Duodenal mucosa (tissue), 2 donors: ENCODE data around the gene CNMD.

Source experiments
- H3K27ac ChIP-seq: one replicate; pipeline ENCODE4 v1.7.0; 2013; ENCODE audit warnings: low read depth, low read length
- H3K27me3 ChIP-seq, 2 donors: one replicate each; pipeline ENCODE4 v1.7.0; 2013; ENCODE audit warnings: low read length in 2 of 2, control low read depth in 1 of 2; ENCODE audit not compliant: insufficient read depth in 2 of 2, control insufficient read depth in 1 of 2
- H3K36me3 ChIP-seq, 2 donors: one replicate each; pipeline ENCODE4 v1.7.0; 2013; ENCODE audit warnings: low read length in 2 of 2, control low read depth in 1 of 2; ENCODE audit not compliant: insufficient read depth in 2 of 2, control insufficient read depth in 1 of 2
- H3K4me1 ChIP-seq, 2 donors: one replicate each; pipeline ENCODE4 v1.7.0; 2013; ENCODE audit warnings: low read length in 2 of 2, control low read depth in 1 of 2; ENCODE audit not compliant: insufficient read depth in 2 of 2, control insufficient read depth in 1 of 2
- H3K4me3 ChIP-seq, 2 donors: one replicate each; pipeline ENCODE4 v1.7.0; 2013; ENCODE audit warnings: low read length in 2 of 2, low read depth in 1 of 2
- H3K9ac ChIP-seq, 2 donors: one replicate each; pipeline ENCODE4 v1.7.0; 2013; ENCODE audit warnings: low read length in 2 of 2, low read depth in 1 of 2
- H3K9me3 ChIP-seq, 2 donors: one replicate each; pipeline ENCODE4 v1.7.0; 2013; ENCODE audit warnings: low read length in 2 of 2, control low read depth in 1 of 2; ENCODE audit not compliant: control insufficient read depth in 1 of 2

CNMD gene

GRCh38 chr13:52739468-52740071, at the start of gene CNMD:
Gene CNMD (minus strand): TSS chr13:52739820. CDS start chr13:52739701, 119 bp downstream.
- Histone ChIP-seq H3K4me1 (no peaks in the 10 kb centered on the region), H3K36me3 (no peaks in the 10 kb centered on the region), H3K27ac (no peak within 1 kb of the TSS), H3K9me3 (no peaks in the 10 kb centered on the region), H3K4me3 (peak within 1 kb of the TSS in 1 of 2 donors; percentile 40), H3K9ac (no peak within 1 kb of the TSS), H3K27me3 (peaks cover 39 to 48% of the 10 kb centered on the region in 2 donors)

GRCh38 chr13:52788011-52788410, 48.4 kb upstream of the CNMD start:
- Histone ChIP-seq H3K4me1 (no peaks in the 10 kb centered on the region), H3K9me3 (no peaks in the 10 kb centered on the region)

GRCh38 chr13:52787235-52787634, 47.6 kb upstream of the CNMD start:
- Histone ChIP-seq H3K27ac (no peak overlapping the region), H3K4me1 (no peaks in the 10 kb centered on the region), H3K4me3 (no peak overlapping the region), H3K9me3 (no peaks in the 10 kb centered on the region), H3K27me3 (no peaks in the 10 kb centered on the region), H3K36me3 (no peaks in the 10 kb centered on the region), H3K9ac (no peak overlapping the region)

More at GRCh38 chr13:52788011-52788410, 48.4 kb upstream of the CNMD start:
- no peaks in the 10 kb centered on the region for H3K36me3 ChIP-seq
- H3K9ac ChIP-seq, result no peak overlapping the region
- H3K27ac ChIP-seq, result no peak overlapping the region
- no peak overlapping the region for H3K4me3 ChIP-seq
- H3K27me3 ChIP-seq, result no peaks in the 10 kb centered on the region

GRCh38 chr13:52786766-52787165, 47.1 kb upstream of the CNMD start:
- no peak overlapping the region for H3K27ac ChIP-seq
- H3K4me1 ChIP-seq, result no peaks in the 10 kb centered on the region
- H3K27me3 ChIP-seq, result no peaks in the 10 kb centered on the region
- H3K9ac ChIP-seq, result no peak overlapping the region
- no peaks in the 10 kb centered on the region for H3K36me3 ChIP-seq
- H3K9me3 ChIP-seq, result no peaks in the 10 kb centered on the region
- H3K4me3 ChIP-seq, result no peak overlapping the region

- Histone ChIP-seq H3K4me3 (no peak overlapping the region), H3K36me3 (no peaks in the 10 kb centered on the region), H3K9ac (no peak overlapping the region), H3K9me3 (no peaks in the 10 kb centered on the region), H3K4me1 (no peaks in the 10 kb centered on the region), H3K27me3 (no peaks in the 10 kb centered on the region), H3K27ac (no peak overlapping the region)
Observed at GRCh38 chr13:52785739-52786138, 46.1 kb upstream of the CNMD start.

GRCh38 chr13:52784591-52785340, 45.1 kb upstream of the CNMD start:
- H3K9me3 ChIP-seq, result no peaks in the 10 kb centered on the region
- no peak overlapping the region for H3K9ac ChIP-seq
- H3K4me3 ChIP-seq, result no peak overlapping the region
- H3K36me3 ChIP-seq, result no peaks in the 10 kb centered on the region
- H3K4me1 ChIP-seq, result no peaks in the 10 kb centered on the region
- peaks cover 0 to 3% of the 10 kb centered on the region in 2 donors for H3K27me3 ChIP-seq
- no peak overlapping the region for H3K27ac ChIP-seq

- no peaks in the 10 kb centered on the region for H3K9me3 ChIP-seq
- H3K9ac ChIP-seq, result no peak overlapping the region
- peaks cover 0 to 3% of the 10 kb centered on the region in 2 donors for H3K27me3 ChIP-seq
- H3K4me3 ChIP-seq, result no peak overlapping the region
- H3K36me3 ChIP-seq, result no peaks in the 10 kb centered on the region
- H3K4me1 ChIP-seq, result no peaks in the 10 kb centered on the region
- H3K27ac ChIP-seq, result no peak overlapping the region
Observed at GRCh38 chr13:52783943-52784342, 44.3 kb upstream of the CNMD start.

- no peaks in the 10 kb centered on the region for H3K4me1 ChIP-seq
- no peak overlapping the region for H3K27ac ChIP-seq
- H3K9ac ChIP-seq, result no peak overlapping the region
Observed at GRCh38 chr13:52782471-52783448, 43.1 kb upstream of the CNMD start.

GRCh38 chr13:52780611-52781010, 41.0 kb upstream of the CNMD start:
- Histone ChIP-seq H3K9ac (no peak overlapping the region), H3K27ac (no peak overlapping the region), H3K36me3 (no peaks in the 10 kb centered on the region), H3K9me3 (no peaks in the 10 kb centered on the region), H3K27me3 (peaks cover 0 to 3% of the 10 kb centered on the region in 2 donors), H3K4me3 (no peak overlapping the region), H3K4me1 (no peaks in the 10 kb centered on the region)

More at GRCh38 chr13:52782471-52783448, 43.1 kb upstream of the CNMD start:
- H3K9me3 ChIP-seq, result no peaks in the 10 kb centered on the region
- no peaks in the 10 kb centered on the region for H3K36me3 ChIP-seq
- H3K4me3 ChIP-seq, result no peak overlapping the region
- H3K27me3 ChIP-seq, result peaks cover 0 to 3% of the 10 kb centered on the region in 2 donors

GRCh38 chr13:52780092-52780491, 40.5 kb upstream of the CNMD start:
- H3K9ac ChIP-seq, result no peak overlapping the region
- peaks cover 0 to 3% of the 10 kb centered on the region in 2 donors for H3K27me3 ChIP-seq
- no peaks in the 10 kb centered on the region for H3K4me1 ChIP-seq
- no peak overlapping the region for H3K27ac ChIP-seq
- no peaks in the 10 kb centered on the region for H3K9me3 ChIP-seq
- no peaks in the 10 kb centered on the region for H3K36me3 ChIP-seq
- H3K4me3 ChIP-seq, result no peak overlapping the region
